GM23248 (cell line): Measurements from ENCODE around the gene POU2F1. TPM values are rescaled to one million over a fixed set of nuclear protein-coding genes. Genes with fewer than 3 reads are reported as not detected.

Experiments used
- DNase-seq: peaks from one replicate; pipeline ENCODE4 v3.0.0-alpha.2; 2015
- H2AFZ ChIP-seq: fragments of 200-600 bp; sonication (generic); 2 replicates; pipeline ENCODE4 v1.6.1; 2016; ENCODE audit warnings: antibody characterized with exemption
- H3F3A ChIP-seq: fragments of 200-600 bp; sonication (generic); 2 replicates; pipeline ENCODE4 v1.6.1; 2016; ENCODE audit warnings: mild to moderate bottlenecking, antibody characterized with exemption, mixed run types; ENCODE audit not compliant: insufficient read depth
- H3K27ac ChIP-seq: fragments of 200-600 bp; sonication (generic); 2 replicates; pipeline ENCODE4 v1.5.1; 2016; ENCODE audit warnings: mild to moderate bottlenecking
- H3K27me3 ChIP-seq: fragments of 200-600 bp; sonication (generic); replicated peaks from 2 replicates; pipeline ENCODE4 v1.6.1; 2016; ENCODE audit warnings: mild to moderate bottlenecking; ENCODE audit not compliant: insufficient read depth
- H3K36me3 ChIP-seq: fragments of 200-600 bp; sonication (generic); 2 replicates; pipeline ENCODE4 v1.6.1; 2016; ENCODE audit warnings: low read depth, mild to moderate bottlenecking
- H3K4me1 ChIP-seq: fragments of 200-600 bp; sonication (generic); 2 replicates; pipeline ENCODE4 v1.6.1; 2016; ENCODE audit warnings: mild to moderate bottlenecking; ENCODE audit not compliant: insufficient read depth
- H3K4me2 ChIP-seq: fragments of 200-600 bp; sonication (generic); one replicate; pipeline ENCODE4 v1.6.1; 2016; ENCODE audit warnings: mild to moderate bottlenecking; ENCODE audit not compliant: unreplicated experiment
- H3K4me3 ChIP-seq: fragments of 200-600 bp; sonication (generic); 2 replicates; pipeline ENCODE4 v1.5.1; 2016; ENCODE audit warnings: mild to moderate bottlenecking
- H3K79me2 ChIP-seq: fragments of 200-600 bp; sonication (generic); 2 replicates; pipeline ENCODE4 v1.6.1; 2016; ENCODE audit warnings: mild to moderate bottlenecking; ENCODE audit not compliant: insufficient read depth
- H3K9ac ChIP-seq: fragments of 200-600 bp; sonication (generic); 2 replicates; pipeline ENCODE4 v1.6.1; 2016; ENCODE audit warnings: mild to moderate bottlenecking
- H3K9me2 ChIP-seq: fragments of 200-600 bp; sonication (generic); 2 replicates; pipeline ENCODE4 v1.6.1; 2016; ENCODE audit warnings: mixed run types, mild to moderate bottlenecking, moderate library complexity; ENCODE audit not compliant: insufficient read depth
- H3K9me3 ChIP-seq: fragments of 200-600 bp; sonication (generic); one replicate; pipeline ENCODE4 v1.6.1; 2017; ENCODE audit warnings: low read depth
- H4K20me1 ChIP-seq: fragments of 200-600 bp; sonication (generic); 2 replicates; pipeline ENCODE4 v1.6.0; 2016; ENCODE audit not compliant: insufficient read depth
- EZH2 ChIP-seq: fragments of 200-600 bp; sonication (generic); IDR thresholded peaks from 2 replicates; pipeline ENCODE4 v1.6.1; 2018; ENCODE audit warnings: antibody characterized with exemption, mild to moderate bottlenecking; ENCODE audit not compliant: insufficient read depth, poor library complexity, severe bottlenecking
- EZH2phosphoT487 ChIP-seq: fragments of 200-600 bp; sonication (generic); IDR thresholded peaks from 2 replicates; pipeline ENCODE4 v1.6.1; 2018; ENCODE audit warnings: antibody characterized with exemption, moderate library complexity, mild to moderate bottlenecking, low read depth; ENCODE audit not compliant: insufficient read depth
- WGBS, 2 experiments: methylation state at CpG; one replicate each; pipeline ENCODE4 v1.1.6; 2015 to 2017; ENCODE audit warnings: low lambda C conversion rate in 2 of 2, low coverage in 1 of 2; ENCODE audit errors: missing lambda C conversion rate in 2 of 2; 5-methylcytosine and 5-hydroxymethylcytosine counted together
- in situ Hi-C: fragments of 300-500 bp; cut with MboI; formaldehyde crosslinking; loops from 2 replicates; pipeline ENCODE4 v1.15.0; 2020
- polyA plus RNA-seq: library from polyadenylated mRNA; unstranded; fragments of >200 nt; fragmentation: Nextera tagmentation; extraction: Ambion mirVana; gene quantifications from 2 replicates; pipeline ENCODE4 v1.2.1, GENCODE V29; 2016
- total RNA-seq: library from RNA; depleted of rRNA; stranded (reverse); fragments of >200 nt; shearing (Covaris generic); gene quantifications from 2 replicates; pipeline ENCODE4 v1.2.3, GENCODE V29; 2014

POU2F1 gene
- total and polyA plus RNA-seq, 2 experiments from 2014 or later = 3.4 to 3.7 TPM

DNA sequence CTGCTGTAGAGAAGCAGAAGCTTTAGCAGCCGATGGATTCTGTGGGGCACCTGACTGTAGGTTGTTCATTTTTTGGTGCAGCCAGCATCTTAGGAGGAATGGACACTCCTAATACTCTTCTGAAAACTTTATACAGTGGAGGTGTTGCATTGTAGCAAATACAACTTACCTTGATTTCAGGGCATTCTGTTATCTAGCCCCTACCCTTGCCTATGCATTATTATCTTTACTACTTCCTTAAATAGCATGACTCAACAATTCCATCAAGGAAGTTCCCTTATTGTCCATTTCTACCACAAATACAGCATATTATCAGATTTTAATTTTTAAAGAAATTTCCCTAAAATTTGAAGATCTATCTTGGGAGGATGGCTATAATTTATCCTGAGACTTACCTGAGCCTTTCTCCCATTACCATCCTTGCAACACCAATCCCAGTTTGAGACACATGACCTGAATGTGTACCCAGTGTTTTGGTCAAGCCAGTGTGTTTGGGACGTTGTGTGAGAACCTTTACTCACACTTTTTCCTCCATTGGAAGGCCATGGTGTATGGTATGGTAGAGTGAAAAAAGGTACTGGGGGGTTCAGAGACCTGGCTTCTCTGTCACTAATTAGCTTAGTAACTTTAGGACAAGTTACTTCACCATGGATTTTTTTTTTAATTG, 9.2 kb downstream of the POU2F1 start:
- WGBS, 2 experiments = 78 to 81% methylated on average over 2 of the region's 2 CpGs
- no peaks in the 10 kb centered on the region for H3K27me3 ChIP-seq
- no peaks in the 10 kb centered on the region for H3K36me3 ChIP-seq
- no peaks in the 10 kb centered on the region for H3F3A ChIP-seq
- DNase-seq = no peak
- in situ Hi-C loops = no loop called here
- H3K79me2 ChIP-seq = peaks cover 98% of the 10 kb centered on the region
- H3K4me2 ChIP-seq = no peak overlapping the region
- H3K4me3 ChIP-seq = no peak overlapping the region
- H3K27ac ChIP-seq = no peak overlapping the region
- TF ChIP-seq EZH2 (no peak), EZH2phosphoT487 (no peak)
- no peaks in the 10 kb centered on the region for H3K9me3 ChIP-seq
- no peak overlapping the region for H2AFZ ChIP-seq
- H3K4me1 ChIP-seq = peaks cover 5% of the 10 kb centered on the region; the same call in 1 of the 2 replicates
- no peak overlapping the region for H3K9ac ChIP-seq
- peaks cover 7% of the 10 kb centered on the region; the same call in 1 of the 2 replicates for H4K20me1 ChIP-seq
- H3K9me2 ChIP-seq = no peaks in the 10 kb centered on the region

GRCh38 chr1:167230437-167230836, 9.8 kb downstream of the POU2F1 start:
- Histone ChIP-seq H3K79me2 (peaks cover 98% of the 10 kb centered on the region), H3K27me3 (no peaks in the 10 kb centered on the region), H3K36me3 (no peaks in the 10 kb centered on the region), H3K4me1 (peaks cover 5% of the 10 kb centered on the region; the same call in 1 of the 2 replicates), H3K4me3 (no peak overlapping the region), H2AFZ (no peak overlapping the region), H3K4me2 (no peak overlapping the region), H3K9me3 (no peaks in the 10 kb centered on the region), H3K27ac (no peak overlapping the region), H3K9me2 (no peaks in the 10 kb centered on the region), H3F3A (no peaks in the 10 kb centered on the region), H4K20me1 (peaks cover 12% of the 10 kb centered on the region; the same call in 1 of the 2 replicates), H3K9ac (no peak overlapping the region)
- TF ChIP-seq EZH2 (no peak), EZH2phosphoT487 (no peak)
- in situ Hi-C loops = no loop called here
- DNase-seq = no peak

- no peaks in the 10 kb centered on the region for H3K9me2 ChIP-seq
- DNase-seq = no peak
- H2AFZ ChIP-seq = no peak overlapping the region
- H3K27ac ChIP-seq = no peak overlapping the region
- H3K27me3 ChIP-seq = no peaks in the 10 kb centered on the region
- peaks cover 5% of the 10 kb centered on the region; the same call in 1 of the 2 replicates for H3K4me1 ChIP-seq
- TF ChIP-seq EZH2 (no peak), EZH2phosphoT487 (no peak)
- H3K4me3 ChIP-seq = no peak overlapping the region
- H3K4me2 ChIP-seq = no peak overlapping the region
- in situ Hi-C loops = no loop called here
- H3K79me2 ChIP-seq = peaks cover 94% of the 10 kb centered on the region
- H3K36me3 ChIP-seq = no peaks in the 10 kb centered on the region
- WGBS, 2 experiments = 90 to 93% methylated on average over 6 of the region's 6 CpGs
- no peak overlapping the region for H3K9ac ChIP-seq
- 0 out of 2 replicates have a peak, but pooled peaks cover 9% of the 10 kb centered on the region for H4K20me1 ChIP-seq
- H3F3A ChIP-seq = no peaks in the 10 kb centered on the region
- H3K9me3 ChIP-seq = no peaks in the 10 kb centered on the region
Measured at GRCh38 chr1:167231873-167232450, 11.3 kb downstream of the POU2F1 start.

DNA sequence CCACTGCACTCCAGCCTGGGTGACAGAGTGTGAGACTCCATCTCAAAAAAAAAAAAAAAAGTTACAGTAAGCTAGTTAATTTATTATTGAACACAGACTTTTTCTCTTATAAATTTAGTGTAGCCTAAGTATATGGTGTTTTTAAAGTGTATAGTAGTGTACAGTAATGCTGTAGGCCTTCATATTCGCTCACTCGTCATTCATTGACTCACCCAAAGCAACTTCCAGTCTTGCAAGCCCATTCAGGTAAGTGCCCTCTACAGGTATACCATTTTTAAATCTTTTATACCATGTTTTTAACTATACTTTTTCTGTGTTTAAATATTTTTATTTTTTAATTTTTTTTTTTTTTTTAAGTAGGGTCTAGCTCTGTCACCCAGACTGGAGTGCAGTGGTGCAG, 12.1 kb downstream of the POU2F1 start:
- Histone ChIP-seq H3K4me1 (peaks cover 3% of the 10 kb centered on the region; the same call in 1 of the 2 replicates), H3K36me3 (no peaks in the 10 kb centered on the region), H3K79me2 (peaks cover 92% of the 10 kb centered on the region), H3F3A (no peaks in the 10 kb centered on the region), H2AFZ (no peak overlapping the region), H3K9me2 (no peaks in the 10 kb centered on the region), H4K20me1 (0 out of 2 replicates have a peak, but pooled peaks cover 9% of the 10 kb centered on the region), H3K27me3 (no peaks in the 10 kb centered on the region), H3K9ac (no peak overlapping the region), H3K4me3 (no peak overlapping the region), H3K27ac (no peak overlapping the region), H3K9me3 (no peaks in the 10 kb centered on the region), H3K4me2 (no peak overlapping the region)
- DNase-seq = no peak
- in situ Hi-C loops = no loop called here
- 95 to 97% methylated on average over 2 of the region's 2 CpGs for WGBS, 2 experiments
- TF ChIP-seq EZH2phosphoT487 (no peak), EZH2 (no peak)
